Breast epithelium (tissue), 3 donors: ENCODE results near the gene VSTM2A.

ENCODE experiments used
- CTCF ChIP-seq, 3 donors: fragments of 450-650 bp; IDR thresholded peaks; one replicate each; pipeline ENCODE4 v1.5.1; 2016 to 2017; ENCODE audit warnings: antibody characterized with exemption in 3 of 3, mild to moderate bottlenecking in 3 of 3, moderate library complexity in 3 of 3
- POLR2A ChIP-seq: fragments of 450-650 bp; IDR thresholded peaks from one replicate; pipeline ENCODE4 v1.6.1; 2016; ENCODE audit warnings: antibody characterized with exemption, mild to moderate bottlenecking, moderate library complexity
- POLR2AphosphoS5 ChIP-seq, 3 donors: sonication (generic); formaldehyde crosslinking; IDR thresholded peaks; one replicate each; pipeline ENCODE4 v1.6.1; 2017; ENCODE audit warnings: antibody characterized with exemption in 3 of 3

GRCh38 chr7:54615537-54615936, 73.4 kb downstream of the VSTM2A start:
- no peak for TF ChIP-seq POLR2AphosphoS5 (IDR thresholded peaks at IDR 0.05)
- no peak for TF ChIP-seq CTCF (IDR thresholded peaks at IDR 0.05)
- no peak for TF ChIP-seq POLR2A
